GM21717 (cell line): Measurements from ENCODE around the gene NYAP2.

Experiments
- ATAC-seq: cut with Tn5 transposase; IDR thresholded peaks from one replicate; pipeline ENCODE4 v1.9.1; 2021; ENCODE audit warnings: mild to moderate bottlenecking, moderate library complexity; ENCODE audit not compliant: unreplicated experiment

The NYAP2 gene

GRCh38 chr2:225691711-225692110, 292.2 kb downstream of the NYAP2 start:
- no peak for ATAC-seq

GRCh38 chr2:225693259-225693658, 293.7 kb downstream of the NYAP2 start:
- ATAC-seq, result no peak

GRCh38 chr2:225694664-225695063, 295.2 kb downstream of the NYAP2 start:
- ATAC-seq, result no peak

- ATAC-seq, result no peak
Measured at GRCh38 chr2:225697936-225698335, 298.4 kb downstream of the NYAP2 start.
